ENCODE data around the gene SELENOS. TPM values are rescaled to one million over a fixed set of nuclear protein-coding genes. Genes with fewer than 3 reads are reported as not detected.

Gene SELENOS
- total RNA-seq, 1 donor from 2014 or later, result 84.8 TPM

- H3K9me3 Mint-ChIP-seq (ENCODE audit: low read depth), result no peaks in the 10 kb centered on the region
- no peak overlapping the region for H3K4me3 Mint-ChIP-seq (ENCODE audit: unreplicated experiment)
- no peaks in the 10 kb centered on the region for H3K36me3 Mint-ChIP-seq (ENCODE audit: low read depth)
- peaks cover 19% of the 10 kb centered on the region for H3K27me3 Mint-ChIP-seq (ENCODE audit: low read depth)
- no peaks in the 10 kb centered on the region for H3K4me1 Mint-ChIP-seq (ENCODE audit: low read depth)
- TF ChIP-seq CTCF (IDR thresholded peaks at IDR 0.05), result no peak
- no peak overlapping the region for H3K27ac Mint-ChIP-seq (ENCODE audit: unreplicated experiment)
- no peak for DNase-seq (ENCODE audit: low spot score)
Observed at GRCh38 chr15:101315736-101316135, 38.5 kb upstream of the SELENOS start.

GRCh38 chr15:101314336-101315125, 37.2 kb upstream of the SELENOS start:
- H3K4me1 Mint-ChIP-seq (ENCODE audit: low read depth), result no peaks in the 10 kb centered on the region
- peaks cover 11% of the 10 kb centered on the region for H3K27me3 Mint-ChIP-seq (ENCODE audit: low read depth)
- no peak overlapping the region for H3K4me3 Mint-ChIP-seq (ENCODE audit: unreplicated experiment)
- peak; percentile 46 for DNase-seq (ENCODE audit: low spot score)
- H3K36me3 Mint-ChIP-seq (ENCODE audit: low read depth), result no peaks in the 10 kb centered on the region
- H3K9me3 Mint-ChIP-seq (ENCODE audit: low read depth), result no peaks in the 10 kb centered on the region
- TF ChIP-seq CTCF (IDR thresholded peaks at IDR 0.05), result no peak
- H3K27ac Mint-ChIP-seq (ENCODE audit: unreplicated experiment), result no peak overlapping the region

GRCh38 chr15:101313041-101313761, 35.9 kb upstream of the SELENOS start:
- Mint-ChIP-seq H3K27ac (ENCODE audit: unreplicated experiment) (no peak overlapping the region), H3K27me3 (ENCODE audit: low read depth) (peaks cover 6% of the 10 kb centered on the region), H3K36me3 (ENCODE audit: low read depth) (no peaks in the 10 kb centered on the region), H3K4me3 (ENCODE audit: unreplicated experiment) (no peak overlapping the region), H3K4me1 (ENCODE audit: low read depth) (no peaks in the 10 kb centered on the region), H3K9me3 (ENCODE audit: low read depth) (no peaks in the 10 kb centered on the region)
- DNase-seq (ENCODE audit: low spot score), result peak; percentile 87
- no peak for TF ChIP-seq CTCF (IDR thresholded peaks at IDR 0.05)

GRCh38 chr15:101310508-101310907, 33.2 kb upstream of the SELENOS start:
- no peak for TF ChIP-seq CTCF (IDR thresholded peaks at IDR 0.05)
- DNase-seq (ENCODE audit: low spot score), result no peak
- H3K36me3 Mint-ChIP-seq (ENCODE audit: low read depth), result no peaks in the 10 kb centered on the region
- peaks cover 6% of the 10 kb centered on the region for H3K27me3 Mint-ChIP-seq (ENCODE audit: low read depth)
- H3K4me3 Mint-ChIP-seq (ENCODE audit: unreplicated experiment), result no peak overlapping the region
- H3K27ac Mint-ChIP-seq (ENCODE audit: unreplicated experiment), result no peak overlapping the region
- no peaks in the 10 kb centered on the region for H3K9me3 Mint-ChIP-seq (ENCODE audit: low read depth)
- H3K4me1 Mint-ChIP-seq (ENCODE audit: low read depth), result no peaks in the 10 kb centered on the region

- Mint-ChIP-seq H3K9me3 (ENCODE audit: low read depth) (no peaks in the 10 kb centered on the region), H3K36me3 (ENCODE audit: low read depth) (no peaks in the 10 kb centered on the region), H3K27me3 (ENCODE audit: low read depth) (peaks cover 6% of the 10 kb centered on the region), H3K4me1 (ENCODE audit: low read depth) (no peaks in the 10 kb centered on the region), H3K4me3 (ENCODE audit: unreplicated experiment) (no peak overlapping the region), H3K27ac (ENCODE audit: unreplicated experiment) (no peak overlapping the region)
- TF ChIP-seq CTCF (IDR thresholded peaks at IDR 0.05), result no peak
- no peak for DNase-seq (ENCODE audit: low spot score)
Observed at GRCh38 chr15:101310161-101310480, 32.8 kb upstream of the SELENOS start.

Measured in chondrocyte (in vitro differentiated cells).